ENCODE measurements around the gene PUS10.

PUS10 gene, protein sequence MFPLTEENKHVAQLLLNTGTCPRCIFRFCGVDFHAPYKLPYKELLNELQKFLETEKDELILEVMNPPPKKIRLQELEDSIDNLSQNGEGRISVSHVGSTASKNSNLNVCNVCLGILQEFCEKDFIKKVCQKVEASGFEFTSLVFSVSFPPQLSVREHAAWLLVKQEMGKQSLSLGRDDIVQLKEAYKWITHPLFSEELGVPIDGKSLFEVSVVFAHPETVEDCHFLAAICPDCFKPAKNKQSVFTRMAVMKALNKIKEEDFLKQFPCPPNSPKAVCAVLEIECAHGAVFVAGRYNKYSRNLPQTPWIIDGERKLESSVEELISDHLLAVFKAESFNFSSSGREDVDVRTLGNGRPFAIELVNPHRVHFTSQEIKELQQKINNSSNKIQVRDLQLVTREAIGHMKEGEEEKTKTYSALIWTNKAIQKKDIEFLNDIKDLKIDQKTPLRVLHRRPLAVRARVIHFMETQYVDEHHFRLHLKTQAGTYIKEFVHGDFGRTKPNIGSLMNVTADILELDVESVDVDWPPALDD
- long read RNA-seq, partial matches to known transcripts: 3 of 20 reads
- long read RNA-seq, other reads (novel, unspliced or antisense): 10 of 20 reads

DNA sequence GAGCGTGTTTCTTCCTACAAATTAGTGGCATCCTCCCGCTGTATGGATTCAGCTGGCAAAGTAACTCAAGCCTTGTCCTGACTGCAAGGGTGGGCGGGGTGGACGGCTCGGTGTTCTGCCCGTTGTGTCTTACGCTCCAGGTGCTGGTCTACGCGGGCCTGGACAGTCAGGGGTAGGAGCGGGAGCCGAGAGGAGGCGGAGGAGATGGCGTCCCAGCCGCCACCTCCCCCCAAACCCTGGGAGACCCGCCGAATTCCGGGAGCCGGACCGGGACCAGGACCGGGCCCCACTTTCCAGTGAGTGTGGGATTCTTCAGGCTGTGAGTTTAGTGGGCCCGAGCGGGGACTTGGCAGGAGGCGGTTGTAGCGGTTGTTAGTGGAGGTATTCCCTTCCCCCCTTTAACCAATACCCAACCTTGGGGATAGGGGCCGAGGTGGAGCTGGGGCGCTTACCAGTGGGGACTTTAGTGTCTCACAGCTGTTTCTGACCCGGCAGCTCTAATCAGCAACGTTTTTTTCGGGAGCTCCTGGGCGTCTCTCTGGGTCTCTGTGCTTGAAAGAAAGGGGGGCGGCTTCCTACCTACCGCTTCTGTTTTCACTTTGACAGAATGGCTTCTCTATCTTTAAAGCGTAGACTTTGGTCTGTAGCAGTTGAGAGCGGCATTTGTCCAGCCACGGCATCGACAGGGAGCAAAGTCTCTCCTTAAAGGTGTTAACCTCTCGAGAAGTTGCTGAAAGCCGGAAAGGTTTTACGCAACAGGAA lies at the start of gene PUS10, which contains the start of gene PEX13:
Gene PUS10 (minus strand): TSS at position 700 of the 762 bp plus-strand sequence. CDS start 6,365 bp downstream, outside the sequence.
Gene PEX13 (plus strand): TSS at position 165 of the 762 bp plus-strand sequence. CDS start 40 bp downstream, at position 205.
- Histone ChIP-seq H3K27ac (replicated peaks) (peak within 1 kb of the TSS; percentile 94), H3K27me3 (ENCODE audit: insufficient read depth, poor library complexity, severe bottlenecking) (no peaks in the 10 kb centered on the region), H3K4me3 (replicated peaks; ENCODE audit: insufficient read depth, low read length) (peak within 1 kb of the TSS; percentile 79)
- TF ChIP-seq SPI1 (IDR thresholded peaks at IDR 0.05; ENCODE audit: borderline replicate concordance, low read depth) (no peak), GABPA (IDR thresholded peaks at IDR 0.05; ENCODE audit: low read depth) (no peak), POLR2AphosphoS5 (IDR thresholded peaks at IDR 0.05; ENCODE audit: low read depth) (no peak; the same call in none of the 2 replicates)
- TF ChIP-seq, protein P1, sequence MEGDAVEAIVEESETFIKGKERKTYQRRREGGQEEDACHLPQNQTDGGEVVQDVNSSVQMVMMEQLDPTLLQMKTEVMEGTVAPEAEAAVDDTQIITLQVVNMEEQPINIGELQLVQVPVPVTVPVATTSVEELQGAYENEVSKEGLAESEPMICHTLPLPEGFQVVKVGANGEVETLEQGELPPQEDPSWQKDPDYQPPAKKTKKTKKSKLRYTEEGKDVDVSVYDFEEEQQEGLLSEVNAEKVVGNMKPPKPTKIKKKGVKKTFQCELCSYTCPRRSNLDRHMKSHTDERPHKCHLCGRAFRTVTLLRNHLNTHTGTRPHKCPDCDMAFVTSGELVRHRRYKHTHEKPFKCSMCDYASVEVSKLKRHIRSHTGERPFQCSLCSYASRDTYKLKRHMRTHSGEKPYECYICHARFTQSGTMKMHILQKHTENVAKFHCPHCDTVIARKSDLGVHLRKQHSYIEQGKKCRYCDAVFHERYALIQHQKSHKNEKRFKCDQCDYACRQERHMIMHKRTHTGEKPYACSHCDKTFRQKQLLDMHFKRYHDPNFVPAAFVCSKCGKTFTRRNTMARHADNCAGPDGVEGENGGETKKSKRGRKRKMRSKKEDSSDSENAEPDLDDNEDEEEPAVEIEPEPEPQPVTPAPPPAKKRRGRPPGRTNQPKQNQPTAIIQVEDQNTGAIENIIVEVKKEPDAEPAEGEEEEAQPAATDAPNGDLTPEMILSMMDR (IDR thresholded peaks at IDR 0.05; ENCODE audit: insufficient read depth, low read length): no peak
- TF ChIP-seq, protein P2, sequence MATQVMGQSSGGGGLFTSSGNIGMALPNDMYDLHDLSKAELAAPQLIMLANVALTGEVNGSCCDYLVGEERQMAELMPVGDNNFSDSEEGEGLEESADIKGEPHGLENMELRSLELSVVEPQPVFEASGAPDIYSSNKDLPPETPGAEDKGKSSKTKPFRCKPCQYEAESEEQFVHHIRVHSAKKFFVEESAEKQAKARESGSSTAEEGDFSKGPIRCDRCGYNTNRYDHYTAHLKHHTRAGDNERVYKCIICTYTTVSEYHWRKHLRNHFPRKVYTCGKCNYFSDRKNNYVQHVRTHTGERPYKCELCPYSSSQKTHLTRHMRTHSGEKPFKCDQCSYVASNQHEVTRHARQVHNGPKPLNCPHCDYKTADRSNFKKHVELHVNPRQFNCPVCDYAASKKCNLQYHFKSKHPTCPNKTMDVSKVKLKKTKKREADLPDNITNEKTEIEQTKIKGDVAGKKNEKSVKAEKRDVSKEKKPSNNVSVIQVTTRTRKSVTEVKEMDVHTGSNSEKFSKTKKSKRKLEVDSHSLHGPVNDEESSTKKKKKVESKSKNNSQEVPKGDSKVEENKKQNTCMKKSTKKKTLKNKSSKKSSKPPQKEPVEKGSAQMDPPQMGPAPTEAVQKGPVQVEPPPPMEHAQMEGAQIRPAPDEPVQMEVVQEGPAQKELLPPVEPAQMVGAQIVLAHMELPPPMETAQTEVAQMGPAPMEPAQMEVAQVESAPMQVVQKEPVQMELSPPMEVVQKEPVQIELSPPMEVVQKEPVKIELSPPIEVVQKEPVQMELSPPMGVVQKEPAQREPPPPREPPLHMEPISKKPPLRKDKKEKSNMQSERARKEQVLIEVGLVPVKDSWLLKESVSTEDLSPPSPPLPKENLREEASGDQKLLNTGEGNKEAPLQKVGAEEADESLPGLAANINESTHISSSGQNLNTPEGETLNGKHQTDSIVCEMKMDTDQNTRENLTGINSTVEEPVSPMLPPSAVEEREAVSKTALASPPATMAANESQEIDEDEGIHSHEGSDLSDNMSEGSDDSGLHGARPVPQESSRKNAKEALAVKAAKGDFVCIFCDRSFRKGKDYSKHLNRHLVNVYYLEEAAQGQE (IDR thresholded peaks at IDR 0.05; ENCODE audit: insufficient replicate concordance, low read depth): no peak
- peak; percentile 65 to 81 for DNase-seq (ENCODE audit: low read depth in 1 of 2, low spot score in 1 of 2)

DNA sequence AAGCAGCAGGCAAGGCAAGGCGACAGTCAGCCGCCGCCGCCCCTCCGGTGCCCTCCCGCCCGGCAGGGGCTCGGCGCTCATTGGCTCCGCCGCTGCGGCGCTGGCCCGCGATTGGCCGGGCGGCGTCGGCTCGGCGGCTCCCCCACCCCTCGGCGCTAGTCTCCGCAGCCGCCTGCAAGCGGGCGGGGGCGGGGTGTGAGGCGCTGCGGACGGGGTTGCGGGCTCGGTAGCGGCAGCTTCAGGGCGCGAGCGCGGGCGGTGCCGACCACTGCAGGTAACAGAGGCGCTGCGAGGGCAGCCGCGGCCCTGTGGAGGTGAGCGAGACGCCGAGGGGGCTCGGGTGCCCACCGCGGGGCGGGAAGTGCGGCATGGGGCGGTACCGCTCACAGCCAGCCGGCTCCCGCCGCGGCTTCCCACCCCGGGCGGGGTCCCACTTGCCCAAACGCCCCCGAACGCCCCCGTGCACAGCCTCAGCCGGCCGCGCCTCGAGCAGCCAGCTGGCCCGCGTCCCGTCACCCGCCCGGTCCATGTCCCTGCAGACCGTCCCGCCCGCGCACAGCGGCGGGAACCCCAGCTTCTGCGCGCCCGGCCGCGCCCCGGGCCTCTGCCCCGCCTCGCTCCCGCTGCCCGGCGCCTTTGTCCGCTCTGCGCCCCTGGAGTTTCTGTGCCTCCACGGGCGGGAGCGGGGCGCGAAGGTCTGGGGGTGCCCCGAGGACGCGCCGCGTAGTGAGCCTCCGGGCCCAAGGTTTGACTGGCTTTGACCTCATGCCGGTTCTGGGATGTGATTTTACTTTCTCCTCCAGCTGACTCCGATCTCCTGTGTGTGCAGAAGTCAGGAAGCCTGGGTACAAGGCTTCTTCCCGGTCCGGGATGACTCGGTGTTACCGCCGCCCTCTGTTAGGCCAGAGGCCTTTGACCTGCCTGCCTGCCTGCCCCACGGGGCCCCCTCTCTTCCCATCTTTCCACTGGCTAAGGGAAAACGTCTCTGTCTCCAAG lies 48.0 kb upstream of the PUS10 start, which contains the start of gene SANBR:
Gene SANBR (plus strand): TSS at position 158 of the 996 bp plus-strand sequence. CDS start 4,480 bp downstream, outside the sequence.
- Histone ChIP-seq H3K27me3 (ENCODE audit: insufficient read depth, poor library complexity, severe bottlenecking) (no peaks in the 10 kb centered on the region), H3K4me3 (replicated peaks; ENCODE audit: insufficient read depth, low read length) (peak within 1 kb of the TSS; percentile 85), H3K27ac (replicated peaks) (no peak within 1 kb of the TSS)
- DNase-seq (ENCODE audit: low read depth in 1 of 2, low spot score in 1 of 2): peak; percentile 65 to 87
- no peak for TF ChIP-seq POLR2AphosphoS5 (IDR thresholded peaks at IDR 0.05; ENCODE audit: low read depth)

DNA sequence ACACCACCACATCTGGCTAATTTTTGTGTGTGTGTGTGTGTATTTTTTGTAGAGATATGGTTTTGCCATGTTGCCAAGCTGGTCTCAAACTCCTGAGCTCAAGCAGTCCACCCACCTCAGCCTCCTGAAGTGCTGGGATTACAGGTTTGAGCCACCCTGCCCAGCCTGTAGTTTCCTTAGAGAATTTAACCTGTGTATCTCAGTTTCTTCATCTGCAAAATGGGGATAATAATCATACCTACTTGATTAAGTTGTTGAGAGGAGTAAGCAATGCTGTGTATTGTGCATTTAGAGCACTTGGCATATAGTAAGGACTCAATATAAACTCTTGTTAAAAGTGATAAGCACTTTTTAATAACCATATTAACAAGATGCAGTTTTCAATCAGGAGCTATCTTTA lies 41.3 kb upstream of the PUS10 start:
- TF ChIP-seq SPI1 (IDR thresholded peaks at IDR 0.05; ENCODE audit: borderline replicate concordance, low read depth) (no peak), GABPA (IDR thresholded peaks at IDR 0.05; ENCODE audit: low read depth) (no peak), POLR2AphosphoS5 (IDR thresholded peaks at IDR 0.05; ENCODE audit: low read depth) (no peak)
- TF ChIP-seq, protein P2 (IDR thresholded peaks at IDR 0.05; ENCODE audit: insufficient replicate concordance, low read depth): no peak
- TF ChIP-seq, protein P1 (IDR thresholded peaks at IDR 0.05; ENCODE audit: insufficient read depth, low read length): no peak
- H3K27ac ChIP-seq (replicated peaks): no peak overlapping the region

More for the DNA sequence above, 41.3 kb upstream of the PUS10 start:
- Histone ChIP-seq H3K4me3 (replicated peaks; ENCODE audit: insufficient read depth, low read length) (no peak overlapping the region), H3K27me3 (ENCODE audit: insufficient read depth, poor library complexity, severe bottlenecking) (no peaks in the 10 kb centered on the region)
- no peak for DNase-seq (ENCODE audit: low read depth in 1 of 2, low spot score in 1 of 2)

Data from HL-60 (cell line).